GM15510 (cell line): ENCODE measurements around the gene RADX.

Source experiments
- POLR2A ChIP-seq: IDR thresholded peaks from 3 replicates; pipeline ENCODE4 v1.6.1; 2011; ENCODE audit warnings: borderline replicate concordance; ENCODE audit not compliant: insufficient read length; ENCODE audit errors: extremely low read depth

RADX gene

GRCh38 chrX:106611679-106612392 lies at the start of gene RADX:
TSS of gene RADX (plus strand) at chrX:106611978. CDS start at chrX:106612081, 103 bp downstream.
- TF ChIP-seq POLR2A, result peak; percentile 52

- no peak for TF ChIP-seq POLR2A
Measured at GRCh38 chrX:106564986-106565385, 46.8 kb upstream of the RADX start.

DNA sequence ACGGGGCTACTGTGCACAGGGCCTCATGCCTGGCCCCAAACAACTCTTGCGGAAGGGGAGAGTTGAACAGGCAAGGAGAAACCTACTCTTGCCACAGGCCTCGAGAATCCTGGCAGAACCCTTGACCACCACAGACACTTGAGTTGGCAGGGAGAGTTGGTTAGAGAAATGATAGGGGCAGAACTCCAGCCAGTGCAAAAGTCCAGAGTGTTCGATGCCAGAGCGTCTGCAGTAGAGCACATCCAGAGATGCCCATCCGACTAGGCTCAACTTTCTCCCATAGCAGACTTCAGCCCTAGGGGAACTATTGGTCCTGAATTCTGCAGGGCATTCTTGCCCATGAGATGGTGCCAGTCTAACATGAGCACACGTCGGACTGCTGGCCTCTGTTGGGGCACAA lies 45.4 kb upstream of the RADX start:
- no peak for TF ChIP-seq POLR2A

DNA sequence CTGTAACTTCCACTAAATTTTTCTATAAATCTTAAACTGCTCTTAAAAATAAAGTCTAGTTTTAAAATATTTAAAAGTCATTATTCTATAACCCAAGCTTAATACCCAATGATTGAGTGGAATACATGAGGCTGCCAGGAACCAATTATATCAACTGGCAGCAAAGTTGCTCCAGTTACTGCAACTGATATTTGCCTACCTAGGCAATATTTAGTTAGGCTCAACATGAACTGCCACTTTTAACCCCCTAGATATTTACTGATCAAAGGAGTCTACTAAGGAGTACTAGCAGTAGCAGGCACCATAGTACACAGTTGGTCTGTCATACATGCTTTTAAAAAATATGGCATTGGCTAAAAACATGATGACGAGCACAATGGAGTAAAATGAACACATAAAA lies 29.9 kb upstream of the RADX start:
- no peak for TF ChIP-seq POLR2A

- TF ChIP-seq POLR2A, result no peak
Measured at GRCh38 chrX:106585478-106585877, 26.3 kb upstream of the RADX start.

- TF ChIP-seq POLR2A, result no peak
Measured at GRCh38 chrX:106588801-106589200, 23.0 kb upstream of the RADX start.

DNA sequence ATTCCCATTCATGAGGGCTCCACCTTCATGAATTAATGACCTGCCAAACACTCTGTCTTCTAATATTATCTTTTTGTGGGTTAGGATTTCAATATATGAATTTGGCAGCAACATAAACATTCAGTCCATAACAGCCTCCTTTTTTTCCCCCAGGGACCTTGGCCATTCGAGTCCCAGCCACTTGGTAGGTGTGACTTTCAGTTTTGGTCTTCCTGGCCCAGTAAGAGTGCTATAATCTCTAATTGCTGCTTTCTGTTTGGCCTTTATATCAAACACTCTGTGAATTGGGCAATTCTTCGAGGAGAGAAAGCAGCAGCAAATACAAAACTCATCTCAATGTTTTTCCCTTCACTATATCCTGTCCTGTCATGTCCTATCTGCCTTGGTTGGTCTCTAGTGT lies 12.4 kb upstream of the RADX start:
- no peak for TF ChIP-seq POLR2A

GRCh38 chrX:106606571-106606970 lies 5.2 kb upstream of the RADX start:
- TF ChIP-seq POLR2A, result no peak

DNA sequence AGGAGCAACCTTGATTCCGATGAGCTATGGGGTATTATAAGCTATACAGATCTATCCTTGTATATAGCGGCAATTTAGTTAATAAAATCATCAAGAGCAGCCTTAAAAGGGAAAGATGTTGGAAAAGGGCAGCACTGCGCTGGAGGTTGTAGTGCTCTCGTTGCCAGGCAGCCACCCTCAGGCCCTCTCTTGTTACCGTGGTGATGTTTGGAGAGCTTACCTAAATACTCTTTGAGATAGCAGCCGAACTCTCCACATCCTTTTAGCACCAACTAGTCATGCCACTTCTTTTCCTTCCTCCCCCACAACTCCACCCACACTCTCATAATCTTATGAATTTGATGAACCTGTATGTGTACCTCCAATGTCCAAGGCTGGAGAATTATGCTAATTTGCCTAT lies 3.8 kb upstream of the RADX start:
- no peak for TF ChIP-seq POLR2A

GRCh38 chrX:106611317-106611678 lies 480 bp upstream of the RADX start:
- TF ChIP-seq POLR2A, result no peak

GRCh38 chrX:106612393-106612763 lies 600 bp downstream of the RADX start:
- no peak for TF ChIP-seq POLR2A

GRCh38 chrX:106613277-106613676 lies 1.5 kb downstream of the RADX start:
- no peak for TF ChIP-seq POLR2A

GRCh38 chrX:106615041-106615440 lies 3.3 kb downstream of the RADX start:
- TF ChIP-seq POLR2A, result no peak

- no peak for TF ChIP-seq POLR2A
Measured at GRCh38 chrX:106619797-106620196, 8.0 kb downstream of the RADX start.

- no peak for TF ChIP-seq POLR2A
Measured at GRCh38 chrX:106621836-106622235, 10.1 kb downstream of the RADX start.

DNA sequence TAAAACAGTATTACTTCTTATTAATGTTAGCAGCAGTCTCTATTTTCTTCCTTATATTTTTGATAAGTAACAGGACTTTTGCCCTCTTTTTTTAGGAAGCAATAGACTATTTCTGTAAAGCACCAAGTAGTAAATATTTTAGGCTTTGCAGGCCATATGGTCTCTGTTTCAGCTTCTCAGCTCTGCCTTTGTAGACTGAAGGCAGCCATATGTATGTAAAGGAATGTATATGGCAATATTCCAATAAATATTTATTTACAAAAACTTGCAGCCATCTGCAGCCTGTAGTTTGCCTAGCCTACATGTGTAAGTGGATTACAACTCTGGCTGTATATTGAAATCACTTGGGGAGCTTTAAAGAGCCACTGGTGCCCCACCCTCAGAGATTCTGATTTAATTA lies 15.0 kb downstream of the RADX start:
- no peak for TF ChIP-seq POLR2A

GRCh38 chrX:106631615-106632014 lies 19.8 kb downstream of the RADX start:
- TF ChIP-seq POLR2A, result no peak
